WI38 (cell line): Measurements from ENCODE around the gene MIPOL1.
"Not testable (repeated sequence)": the region's sequence is repeated elsewhere in the genome, so short reads cannot be mapped to it uniquely, and the experiment has no call there.

Source experiments
- H3K4me3 ChIP-seq: 2 replicates; pipeline ENCODE4 v1.5.1; 2011; ENCODE audit warnings: low read depth, mild to moderate bottlenecking, control low read depth, low read length
- TF ChIP-seq, protein P1 (sequence below): IDR thresholded peaks from 2 replicates; pipeline ENCODE4 v1.5.1; 2012; ENCODE audit warnings: low read depth, mild to moderate bottlenecking, control low read depth, low read length

The MIPOL1 gene

DNA sequence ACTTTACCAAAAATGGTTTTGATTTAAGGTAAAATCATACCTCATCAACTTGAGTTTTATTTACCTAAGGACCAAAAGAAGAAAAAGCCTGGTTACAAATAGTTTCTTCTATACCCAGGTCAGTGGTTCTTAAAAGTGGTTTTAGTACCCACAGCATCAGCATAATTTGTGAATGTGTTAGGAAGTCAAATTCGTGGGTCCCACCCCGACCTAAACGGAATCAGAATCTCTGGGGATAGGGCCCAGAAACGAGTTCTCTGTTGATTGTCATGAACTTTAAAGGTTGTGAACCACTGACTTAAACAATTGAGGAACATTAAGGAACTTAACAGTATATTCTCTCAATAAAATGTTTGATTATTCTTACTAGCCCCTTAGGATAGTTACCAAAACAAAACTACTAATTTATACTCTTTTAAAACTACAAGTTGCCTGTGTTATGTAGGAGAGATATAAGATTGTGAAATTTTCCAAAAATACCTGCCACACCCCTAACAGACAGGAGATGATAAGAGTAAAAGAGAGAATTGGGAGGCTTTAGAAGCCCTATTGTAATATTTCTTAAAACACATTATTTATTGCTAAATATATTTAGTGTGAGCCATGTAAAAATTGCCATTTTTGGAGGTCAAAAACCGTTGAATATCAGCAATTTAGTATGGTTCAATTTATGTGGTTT lies 24.7 kb upstream of the MIPOL1 start:
- H3K4me3 ChIP-seq, result peak overlapping the region; percentile 81
- TF ChIP-seq, protein P1, sequence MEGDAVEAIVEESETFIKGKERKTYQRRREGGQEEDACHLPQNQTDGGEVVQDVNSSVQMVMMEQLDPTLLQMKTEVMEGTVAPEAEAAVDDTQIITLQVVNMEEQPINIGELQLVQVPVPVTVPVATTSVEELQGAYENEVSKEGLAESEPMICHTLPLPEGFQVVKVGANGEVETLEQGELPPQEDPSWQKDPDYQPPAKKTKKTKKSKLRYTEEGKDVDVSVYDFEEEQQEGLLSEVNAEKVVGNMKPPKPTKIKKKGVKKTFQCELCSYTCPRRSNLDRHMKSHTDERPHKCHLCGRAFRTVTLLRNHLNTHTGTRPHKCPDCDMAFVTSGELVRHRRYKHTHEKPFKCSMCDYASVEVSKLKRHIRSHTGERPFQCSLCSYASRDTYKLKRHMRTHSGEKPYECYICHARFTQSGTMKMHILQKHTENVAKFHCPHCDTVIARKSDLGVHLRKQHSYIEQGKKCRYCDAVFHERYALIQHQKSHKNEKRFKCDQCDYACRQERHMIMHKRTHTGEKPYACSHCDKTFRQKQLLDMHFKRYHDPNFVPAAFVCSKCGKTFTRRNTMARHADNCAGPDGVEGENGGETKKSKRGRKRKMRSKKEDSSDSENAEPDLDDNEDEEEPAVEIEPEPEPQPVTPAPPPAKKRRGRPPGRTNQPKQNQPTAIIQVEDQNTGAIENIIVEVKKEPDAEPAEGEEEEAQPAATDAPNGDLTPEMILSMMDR, result no peak

DNA sequence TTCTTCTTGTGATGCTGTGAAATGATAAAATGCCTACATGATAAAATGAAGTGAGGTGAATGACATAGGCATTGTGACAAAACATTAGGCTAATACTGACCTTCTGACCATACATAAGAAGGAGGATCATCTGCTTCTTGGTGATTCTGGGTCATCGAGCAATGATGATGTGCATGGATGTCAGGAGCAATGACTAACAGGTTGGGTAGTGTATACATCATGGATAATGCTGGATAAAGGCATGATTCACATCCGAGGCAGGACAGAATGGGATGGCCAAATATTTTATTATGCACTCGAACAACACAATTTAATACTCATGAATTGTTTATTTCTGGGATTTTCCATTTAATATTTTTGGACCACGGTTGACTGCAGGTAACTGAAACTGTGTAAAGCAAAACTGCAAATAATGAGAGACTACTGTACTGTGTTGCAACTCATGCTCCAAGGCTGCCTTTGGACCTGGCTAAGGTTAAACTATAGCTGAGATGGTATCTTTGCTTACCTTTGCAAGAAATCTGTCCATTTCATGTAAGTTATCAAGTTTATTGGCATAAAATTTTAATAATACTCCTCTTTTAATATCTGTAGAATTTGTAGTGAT lies 17.7 kb upstream of the MIPOL1 start:
- TF ChIP-seq, protein P1, result no peak
- H3K4me3 ChIP-seq, result no peak overlapping the region

DNA sequence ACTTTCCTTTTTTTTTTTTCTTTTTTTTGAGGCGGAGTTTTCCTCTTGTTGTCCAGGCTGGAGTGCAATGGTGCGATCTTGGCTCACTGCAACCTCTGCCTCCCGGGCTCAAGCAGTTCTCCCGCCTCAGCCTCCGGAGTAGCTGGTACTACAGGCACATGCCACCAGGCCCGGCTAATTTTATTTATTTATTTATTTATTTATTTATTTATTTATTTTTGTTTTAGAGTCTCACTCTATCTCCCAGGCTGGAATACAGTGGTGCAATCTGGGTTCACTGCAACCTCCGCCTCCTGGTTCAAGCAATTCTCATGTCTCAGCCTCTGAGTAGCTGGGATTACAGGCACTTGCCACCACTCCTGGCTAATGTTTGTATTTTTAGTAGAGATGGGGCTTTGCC lies 16.9 kb upstream of the MIPOL1 start:
- H3K4me3 ChIP-seq, result not testable (repeated sequence)

DNA sequence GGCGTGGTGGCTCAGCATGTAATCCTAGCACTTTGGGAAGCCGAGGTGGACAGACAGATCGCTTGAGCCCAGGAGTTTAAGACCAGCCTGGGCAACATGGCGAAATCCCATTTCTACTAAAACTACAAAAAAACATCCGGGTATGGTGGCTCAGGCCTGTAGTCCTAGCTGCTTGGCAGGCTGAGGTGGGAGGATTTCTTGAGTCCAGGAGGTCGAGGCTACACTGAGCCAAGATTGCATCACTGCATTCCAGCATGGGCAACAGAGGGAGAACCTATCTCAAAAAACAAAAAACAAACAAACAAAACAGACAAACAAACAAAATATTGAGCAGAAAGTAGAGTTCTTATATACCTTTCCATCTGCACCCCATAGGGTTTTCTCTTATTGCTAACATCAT lies 16.3 kb upstream of the MIPOL1 start:
- TF ChIP-seq, protein P1, result no peak
- no peak overlapping the region for H3K4me3 ChIP-seq

DNA sequence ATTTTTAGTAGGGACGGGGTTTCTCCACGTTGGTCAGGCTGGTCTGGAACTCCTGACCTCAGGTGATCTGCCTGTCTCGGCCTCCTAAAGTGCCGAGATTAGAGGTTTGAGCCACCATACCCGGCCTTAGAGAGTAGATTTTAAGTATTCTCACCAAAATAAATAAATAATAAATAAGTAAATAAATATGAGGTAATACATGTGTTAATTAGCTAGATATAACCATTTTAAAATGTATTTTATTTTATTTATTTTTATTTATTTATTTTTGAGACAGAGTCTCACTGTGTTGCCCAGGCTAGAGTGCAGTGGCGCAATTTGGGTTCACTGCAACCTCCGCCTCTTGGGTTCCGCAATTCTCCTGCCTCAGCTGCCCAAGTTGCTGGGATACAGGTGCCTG lies 13.2 kb upstream of the MIPOL1 start:
- not testable (repeated sequence) for H3K4me3 ChIP-seq

DNA sequence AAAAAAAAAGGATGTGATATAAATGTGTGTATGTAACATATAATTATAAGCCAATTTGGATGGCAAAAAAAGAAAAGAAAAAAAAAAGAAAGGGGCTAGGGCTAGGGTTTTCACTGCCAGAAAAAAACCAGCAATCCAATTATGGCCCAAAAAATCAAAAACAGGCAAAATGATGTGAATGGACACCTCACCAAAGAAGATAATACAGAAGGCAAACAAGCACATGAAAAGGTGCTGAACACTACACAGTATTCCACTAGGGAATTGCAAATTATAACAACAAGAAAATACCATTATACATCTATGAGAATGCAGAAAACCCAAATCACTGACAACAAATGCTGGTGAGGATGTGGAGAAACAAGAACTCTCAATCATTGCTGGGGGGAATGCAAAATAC lies 12.1 kb upstream of the MIPOL1 start:
- TF ChIP-seq, protein P1, result no peak
- no peak overlapping the region for H3K4me3 ChIP-seq

DNA sequence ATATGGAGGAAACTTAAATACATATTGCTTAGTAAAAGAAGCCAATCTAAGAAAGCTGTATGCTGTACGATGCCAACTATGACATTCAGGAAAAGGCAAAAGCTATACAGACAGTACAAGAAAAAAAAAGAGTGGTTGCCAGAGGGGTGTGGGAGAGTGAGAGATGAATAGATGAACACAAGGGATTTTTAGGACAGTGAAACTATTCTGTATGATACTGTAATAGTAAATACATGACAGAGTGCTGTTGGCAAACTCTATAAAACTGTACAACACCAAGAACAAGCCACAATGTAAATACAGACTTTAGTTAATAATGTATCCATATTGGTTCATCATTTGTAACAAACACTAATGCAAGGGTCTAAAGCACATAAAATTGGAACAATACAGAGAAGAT lies 10.9 kb upstream of the MIPOL1 start:
- no peak overlapping the region for H3K4me3 ChIP-seq
- TF ChIP-seq, protein P1, result no peak

DNA sequence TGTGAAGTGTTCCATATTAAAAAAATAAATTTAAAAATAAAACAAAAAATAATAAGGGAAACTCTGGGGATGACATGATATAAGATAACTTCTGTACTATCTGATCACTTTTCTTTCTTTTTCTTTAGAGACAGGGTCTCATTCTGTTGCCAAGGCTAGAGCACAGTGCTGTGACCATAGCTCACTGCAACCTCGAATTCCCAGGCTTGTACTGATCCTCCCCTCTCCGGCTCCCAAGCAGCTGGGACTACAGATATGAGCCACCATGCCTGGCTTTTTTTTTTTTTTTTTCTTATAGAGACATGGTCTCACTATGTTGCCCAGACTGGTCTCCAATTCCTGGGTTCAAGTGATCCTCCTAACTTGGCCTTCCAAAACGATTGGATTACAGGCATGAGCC lies 10.4 kb upstream of the MIPOL1 start:
- no peak overlapping the region for H3K4me3 ChIP-seq
- TF ChIP-seq, protein P1, result no peak

DNA sequence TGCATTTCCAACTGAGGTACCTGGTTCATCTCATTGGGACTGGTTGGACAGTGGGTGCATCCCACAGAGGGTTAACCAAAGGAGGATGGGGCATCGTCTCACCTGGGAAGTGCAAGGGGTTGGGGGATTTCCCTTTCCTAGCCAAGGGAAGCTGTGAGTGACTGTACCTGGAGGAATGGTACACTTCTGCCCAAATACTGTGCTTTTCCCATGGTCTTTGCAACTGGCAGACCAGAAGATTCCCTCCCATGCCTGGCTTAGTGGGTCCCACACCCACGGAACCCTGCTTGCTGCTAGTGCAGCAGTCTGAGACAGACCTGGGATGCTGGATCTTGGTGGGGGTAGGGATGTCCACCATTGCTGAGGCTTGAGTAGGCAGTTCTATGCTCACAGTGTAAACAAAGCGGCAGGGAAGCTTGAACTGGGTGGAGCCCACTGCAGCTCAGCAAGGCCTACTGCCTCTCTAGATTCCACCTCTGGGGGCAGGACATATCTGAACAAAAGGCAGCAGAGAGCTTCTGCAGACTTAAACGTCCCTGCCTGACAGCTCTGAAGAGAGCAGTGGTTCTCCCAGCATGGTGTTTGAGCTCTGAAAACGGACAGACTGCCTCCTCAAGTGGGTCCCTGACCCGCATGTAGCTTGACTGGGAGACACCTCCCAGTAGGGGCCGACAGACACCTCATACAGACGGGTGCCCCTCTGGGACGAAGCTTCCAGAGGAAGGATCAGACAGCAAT lies 9.7 kb upstream of the MIPOL1 start:
- not testable (repeated sequence) for H3K4me3 ChIP-seq

DNA sequence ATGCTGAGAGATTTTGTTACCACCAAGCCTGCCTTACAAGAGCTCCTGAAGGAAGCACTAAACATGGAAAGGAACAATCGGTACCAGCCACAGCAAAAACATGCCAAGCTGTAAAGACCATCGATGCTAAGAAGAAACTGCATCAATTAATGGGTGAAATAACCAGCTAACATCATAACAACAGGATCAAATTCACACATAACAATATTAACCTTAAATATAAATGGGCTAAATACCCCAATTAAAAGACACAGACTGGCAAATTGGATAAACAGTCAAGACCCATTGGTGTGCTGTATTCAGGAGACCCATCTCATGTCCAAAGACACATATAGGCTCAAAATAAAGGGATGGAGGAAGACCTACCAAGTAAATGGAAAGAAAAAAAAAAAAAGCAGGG lies 8.0 kb upstream of the MIPOL1 start:
- not testable (repeated sequence) for H3K4me3 ChIP-seq
